Muscle of leg (tissue), 11 donors: ENCODE data around the gene ELOVL5. TPM values are rescaled to one million over a fixed set of nuclear protein-coding genes. Genes with fewer than 3 reads are reported as not detected.

Experiments
- DNase-seq: peaks from one replicate; pipeline ENCODE4 v3.0.0; 2013
- H3K27ac ChIP-seq: one replicate; pipeline ENCODE4 v1.5.1; 2013; ENCODE audit warnings: mild to moderate bottlenecking, low read length, control low read depth
- H3K27me3 ChIP-seq: one replicate; pipeline ENCODE4 v1.6.1; 2013; ENCODE audit warnings: low read length; ENCODE audit not compliant: control insufficient read depth, insufficient read depth
- H3K36me3 ChIP-seq: one replicate; pipeline ENCODE4 v1.6.1; 2013; ENCODE audit warnings: low read length; ENCODE audit not compliant: control insufficient read depth, insufficient read depth
- H3K4me1 ChIP-seq: one replicate; pipeline ENCODE4 v1.6.1; 2013; ENCODE audit warnings: low read length; ENCODE audit not compliant: control insufficient read depth, insufficient read depth
- H3K4me3 ChIP-seq: one replicate; pipeline ENCODE4 v1.5.1; 2013; ENCODE audit warnings: low read length, control low read depth
- H3K9me3 ChIP-seq: replicated peaks from 2 replicates; pipeline ENCODE4 v1.6.1; 2013; ENCODE audit warnings: low read depth, low read length; ENCODE audit not compliant: control insufficient read depth
- WGBS: methylation state at CpG from one replicate; pipeline ENCODE4 v1.1.5; 2013; ENCODE audit warnings: missing lambda C conversion rate; ENCODE audit not compliant: insufficient coverage; 5-methylcytosine and 5-hydroxymethylcytosine counted together
- polyA plus RNA-seq, 8 donors: library from polyadenylated mRNA; unstranded; fragments of 120-200 nt; gene quantifications; one replicate each; pipeline versions ENCODE4 v1.2.1 to v1.2.3, GENCODE V29; 2013; ENCODE audit warnings: inconsistent platforms in 1 of 8, low replicate concordance in 1 of 8; ENCODE audit not compliant: insufficient read length in 8 of 8, insufficient read depth in 1 of 8
- total RNA-seq: library from RNA; stranded (reverse); fragments of 120-200 nt; gene quantifications from one replicate; pipeline ENCODE4 v1.2.4, GENCODE V29; 2013

The ELOVL5 gene
- total and polyA plus RNA-seq, 9 donors = 21.5 to 52.0 (median 38.1) TPM

DNA sequence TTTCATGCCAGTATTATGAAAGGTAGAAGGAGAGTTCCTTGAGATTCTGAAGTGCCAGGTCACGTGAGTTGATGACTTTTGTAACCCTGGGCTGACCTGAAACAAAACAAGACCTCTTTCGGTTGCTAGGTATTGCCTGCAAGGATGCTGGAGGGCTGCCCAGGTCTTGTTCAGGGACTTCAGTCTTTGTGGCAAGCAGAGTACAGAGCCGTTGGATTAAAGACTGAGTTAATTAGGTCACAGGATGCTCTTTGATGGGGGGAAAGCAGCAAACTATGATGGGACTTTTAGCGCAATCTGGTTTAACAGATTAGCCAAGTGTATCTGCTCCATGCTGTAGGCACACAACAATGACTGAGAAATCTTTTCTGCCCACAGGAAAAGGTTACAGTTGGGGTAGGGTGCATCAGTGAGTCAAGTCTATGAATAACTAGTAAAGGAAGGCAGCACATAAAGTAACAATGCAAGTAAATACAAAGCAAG lies 12.8 kb upstream of the ELOVL5 start:
- WGBS = 62% methylated on average over 4 of the region's 4 CpGs
- Histone ChIP-seq H3K27me3 (no peaks in the 10 kb centered on the region), H3K4me3 (no peak overlapping the region), H3K4me1 (peaks cover 11% of the 10 kb centered on the region), H3K36me3 (no peaks in the 10 kb centered on the region), H3K9me3 (no peaks in the 10 kb centered on the region), H3K27ac (no peak overlapping the region)
- no peak for DNase-seq

DNA sequence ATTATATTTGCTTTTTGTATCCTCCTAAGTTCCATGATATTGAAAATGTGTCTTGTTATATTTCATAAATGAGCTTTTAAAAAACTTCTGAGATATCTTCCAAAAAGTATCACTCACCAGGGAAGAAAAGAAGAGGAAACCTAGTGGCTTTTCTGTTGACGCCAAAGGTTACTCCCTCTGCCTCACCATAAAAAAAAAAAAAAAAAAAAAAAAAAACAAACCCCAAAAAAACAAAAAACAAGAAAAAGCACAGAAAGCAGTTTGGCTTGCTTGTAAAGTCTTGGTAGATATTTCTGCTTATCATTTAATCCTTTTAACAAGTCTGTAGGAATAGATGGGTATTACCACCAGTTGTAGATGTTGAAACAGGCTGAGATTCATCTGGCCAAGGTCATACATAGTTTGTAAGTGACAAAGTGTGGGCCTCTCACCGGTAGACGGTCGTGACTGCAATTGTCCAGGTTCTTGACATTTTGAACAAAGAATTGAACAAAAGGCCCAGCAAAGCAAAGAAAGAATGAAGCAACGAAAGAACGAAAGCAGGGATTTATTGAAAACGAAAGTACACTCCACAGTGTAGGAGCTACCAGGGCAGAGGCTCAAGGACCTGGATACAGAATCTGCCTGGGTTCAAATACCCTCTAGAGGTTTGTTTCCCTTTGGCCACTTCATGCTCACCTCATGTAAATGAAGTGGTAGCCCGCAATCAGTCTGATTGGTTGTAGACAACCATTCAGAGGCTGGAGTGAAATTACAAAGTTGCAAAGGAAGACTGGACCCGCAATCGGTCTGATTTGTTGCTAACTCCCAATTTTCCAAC lies 11.6 kb upstream of the ELOVL5 start:
- no peaks in the 10 kb centered on the region for H3K9me3 ChIP-seq
- peak; percentile 38 for DNase-seq
- H3K27me3 ChIP-seq = no peaks in the 10 kb centered on the region
- H3K36me3 ChIP-seq = no peaks in the 10 kb centered on the region
- H3K27ac ChIP-seq = peak overlapping the region; percentile 91
- peak overlapping the region; percentile 74 for H3K4me3 ChIP-seq
- 57% methylated on average over 7 of the region's 10 CpGs for WGBS
- peaks cover 11% of the 10 kb centered on the region for H3K4me1 ChIP-seq

GRCh38 chr6:53359843-53360092 lies 11.0 kb upstream of the ELOVL5 start:
- H3K27ac ChIP-seq = peak overlapping the region; percentile 91
- no peak for DNase-seq
- H3K9me3 ChIP-seq = no peaks in the 10 kb centered on the region
- peaks cover 11% of the 10 kb centered on the region for H3K4me1 ChIP-seq
- H3K4me3 ChIP-seq = peak overlapping the region; percentile 74
- H3K27me3 ChIP-seq = no peaks in the 10 kb centered on the region
- H3K36me3 ChIP-seq = no peaks in the 10 kb centered on the region
- 3% methylated on average over 5 of the region's 10 CpGs for WGBS

- peaks cover 11% of the 10 kb centered on the region for H3K4me1 ChIP-seq
- under 1% methylated on average over 70 of the region's 73 CpGs for WGBS
- H3K9me3 ChIP-seq = no peaks in the 10 kb centered on the region
- H3K36me3 ChIP-seq = no peaks in the 10 kb centered on the region
- peak; percentile 98 for DNase-seq
- peak overlapping the region; percentile 94 for H3K27ac ChIP-seq
- H3K27me3 ChIP-seq = peaks cover 2% of the 10 kb centered on the region
- peak overlapping the region; percentile 74 for H3K4me3 ChIP-seq
Observed at GRCh38 chr6:53359095-53359842, 10.5 kb upstream of the ELOVL5 start.

DNA sequence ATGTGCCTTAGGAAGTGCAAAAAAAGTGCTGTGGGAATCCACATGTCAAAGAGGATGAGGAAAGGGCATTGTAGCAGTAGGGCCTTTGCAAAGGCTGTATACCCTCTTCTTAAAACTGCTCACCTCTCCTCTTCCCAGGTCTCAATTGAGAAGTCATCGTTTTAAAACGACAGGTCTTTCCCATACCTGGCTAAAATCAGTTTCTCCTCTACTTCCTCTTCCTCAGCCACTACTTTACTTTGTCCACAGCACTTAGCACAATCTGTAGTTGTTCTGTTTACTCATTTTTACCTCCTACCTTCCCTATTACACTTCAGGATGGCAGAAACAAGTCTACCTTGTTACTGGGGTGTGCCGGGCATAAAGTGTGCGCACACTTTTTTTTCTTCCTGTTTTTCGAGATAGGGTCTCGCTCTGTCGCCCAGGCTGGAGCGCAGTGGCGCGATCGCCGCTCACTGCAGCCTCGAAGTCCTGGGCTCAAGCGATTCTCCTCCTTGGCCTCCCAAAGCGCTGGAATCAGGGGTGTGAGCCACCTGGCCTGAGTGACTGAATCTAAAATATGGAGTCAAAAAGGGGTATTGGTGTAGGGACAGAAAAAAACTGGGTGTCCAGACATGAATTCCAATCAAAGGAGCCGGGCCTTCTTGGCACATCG lies 9.8 kb upstream of the ELOVL5 start:
- 13% methylated on average over 17 of the region's 17 CpGs for WGBS
- Histone ChIP-seq H3K4me1 (peaks cover 11% of the 10 kb centered on the region), H3K4me3 (peak overlapping the region; percentile 74), H3K27ac (peak overlapping the region; percentile 94), H3K36me3 (no peaks in the 10 kb centered on the region), H3K9me3 (no peaks in the 10 kb centered on the region), H3K27me3 (peaks cover 2% of the 10 kb centered on the region)
- DNase-seq = no peak

- Histone ChIP-seq H3K27ac (no peak overlapping the region), H3K4me3 (no peak overlapping the region), H3K9me3 (no peaks in the 10 kb centered on the region), H3K4me1 (peaks cover 11% of the 10 kb centered on the region), H3K27me3 (peaks cover 2% of the 10 kb centered on the region), H3K36me3 (no peaks in the 10 kb centered on the region)
- WGBS = no CpG with 5 or more reads among the region's 7 CpGs
- no peak for DNase-seq
Observed at GRCh38 chr6:53357576-53358360, 9.0 kb upstream of the ELOVL5 start.

- peaks cover 4% of the 10 kb centered on the region for H3K4me1 ChIP-seq
- peaks cover 2% of the 10 kb centered on the region for H3K27me3 ChIP-seq
- no peaks in the 10 kb centered on the region for H3K9me3 ChIP-seq
- no peaks in the 10 kb centered on the region for H3K36me3 ChIP-seq
- no peak overlapping the region for H3K4me3 ChIP-seq
- H3K27ac ChIP-seq = no peak overlapping the region
- no peak for DNase-seq
- 85% methylated on average over 1 of the region's 1 CpG for WGBS
Observed at GRCh38 chr6:53353624-53354023, 4.9 kb upstream of the ELOVL5 start.

GRCh38 chr6:53352360-53352759 lies 3.6 kb upstream of the ELOVL5 start:
- peaks cover 2% of the 10 kb centered on the region for H3K27me3 ChIP-seq
- no peak for DNase-seq
- no peaks in the 10 kb centered on the region for H3K36me3 ChIP-seq
- no peak overlapping the region for H3K4me3 ChIP-seq
- H3K4me1 ChIP-seq = peaks cover 4% of the 10 kb centered on the region
- H3K9me3 ChIP-seq = no peaks in the 10 kb centered on the region
- no peak overlapping the region for H3K27ac ChIP-seq
- WGBS = 20% methylated on average over 1 of the region's 3 CpGs

DNA sequence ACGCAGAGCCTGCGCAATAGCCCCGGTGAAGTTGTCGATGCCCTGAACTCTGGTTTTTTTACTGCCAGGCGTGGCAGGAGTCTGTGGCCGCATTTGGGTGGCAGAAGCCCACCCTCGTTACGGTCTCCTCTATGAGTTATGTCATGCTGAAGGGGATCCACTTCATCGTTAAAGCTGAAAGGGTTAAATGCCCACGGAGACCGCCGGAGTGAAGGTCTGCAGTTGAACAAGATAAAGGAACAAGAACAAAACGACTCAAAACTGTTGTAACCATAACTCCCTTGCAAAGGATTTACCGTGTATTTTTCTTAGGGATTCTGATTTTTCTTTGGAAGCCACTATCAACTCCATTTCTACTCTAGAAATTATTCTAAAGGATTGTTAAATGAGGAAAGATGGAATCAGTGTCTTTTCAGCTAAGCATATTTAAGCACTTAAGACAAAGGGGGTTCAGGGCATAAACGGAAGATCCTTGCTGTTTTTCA lies 501 bp upstream of the ELOVL5 start:
- Histone ChIP-seq H3K27ac (peak overlapping the region; percentile 99), H3K4me1 (peaks cover 6% of the 10 kb centered on the region), H3K9me3 (no peaks in the 10 kb centered on the region), H3K27me3 (no peaks in the 10 kb centered on the region), H3K4me3 (peak overlapping the region; percentile 90), H3K36me3 (peaks cover 3% of the 10 kb centered on the region)
- WGBS = 0% methylated on average over 7 of the region's 15 CpGs
- DNase-seq = no peak
